Bronchial epithelial cell (primary cell): Measurements from ENCODE around the gene HRCT1. TPM values are rescaled to one million over a fixed set of nuclear protein-coding genes. Genes with fewer than 3 reads are reported as not detected.
"Not testable (repeated sequence)": the region's sequence is repeated elsewhere in the genome, so short reads cannot be mapped to it uniquely, and the experiment has no call there.

Source experiments
- DNase-seq: peaks from one replicate; pipeline ENCODE4 v3.0.0-alpha.2; 2010; ENCODE audit warnings: low read depth
- FAIRE-seq: peaks from 2 replicates; lab custom pipeline; 2011; peaks lifted over from hg19 to GRCh38; lab: Jason Lieb, UNC
- H3K27me3 ChIP-seq: 2 replicates; pipeline ENCODE4 v1.5.1; 2011; ENCODE audit warnings: low read length; ENCODE audit not compliant: control insufficient read depth, insufficient read depth
- H3K36me3 ChIP-seq: 2 replicates; pipeline ENCODE4 v1.5.1; 2011; ENCODE audit warnings: low read length; ENCODE audit not compliant: control insufficient read depth, insufficient read depth
- H3K4me3 ChIP-seq: 2 replicates; pipeline ENCODE4 v1.5.1; 2011; ENCODE audit warnings: mild to moderate bottlenecking, low read depth, low read length, control low read depth
- CTCF ChIP-seq: IDR thresholded peaks from 2 replicates; pipeline ENCODE4 v1.5.1; 2011; ENCODE audit warnings: mild to moderate bottlenecking, moderate library complexity, low read length, control low read depth, inconsistent platforms; ENCODE audit not compliant: insufficient read depth, severe bottlenecking
- total RNA-seq: library from RNA; depleted of rRNA; stranded (reverse); fragments of >200 nt; gene quantifications from 2 replicates; pipeline ENCODE4 v1.2.1, GENCODE V29; 2014

HRCT1 gene
- total RNA-seq, 1 donor from 2014 or later: 0.26 TPM

GRCh38 chr9:35896570-35896969 lies 9.4 kb upstream of the HRCT1 start:
- Histone ChIP-seq H3K27me3 (no peaks in the 10 kb centered on the region), H3K4me3 (no peak overlapping the region), H3K36me3 (no peaks in the 10 kb centered on the region)
- FAIRE-seq (no peak), DNase-seq (no peak)
- no peak for TF ChIP-seq CTCF

DNA sequence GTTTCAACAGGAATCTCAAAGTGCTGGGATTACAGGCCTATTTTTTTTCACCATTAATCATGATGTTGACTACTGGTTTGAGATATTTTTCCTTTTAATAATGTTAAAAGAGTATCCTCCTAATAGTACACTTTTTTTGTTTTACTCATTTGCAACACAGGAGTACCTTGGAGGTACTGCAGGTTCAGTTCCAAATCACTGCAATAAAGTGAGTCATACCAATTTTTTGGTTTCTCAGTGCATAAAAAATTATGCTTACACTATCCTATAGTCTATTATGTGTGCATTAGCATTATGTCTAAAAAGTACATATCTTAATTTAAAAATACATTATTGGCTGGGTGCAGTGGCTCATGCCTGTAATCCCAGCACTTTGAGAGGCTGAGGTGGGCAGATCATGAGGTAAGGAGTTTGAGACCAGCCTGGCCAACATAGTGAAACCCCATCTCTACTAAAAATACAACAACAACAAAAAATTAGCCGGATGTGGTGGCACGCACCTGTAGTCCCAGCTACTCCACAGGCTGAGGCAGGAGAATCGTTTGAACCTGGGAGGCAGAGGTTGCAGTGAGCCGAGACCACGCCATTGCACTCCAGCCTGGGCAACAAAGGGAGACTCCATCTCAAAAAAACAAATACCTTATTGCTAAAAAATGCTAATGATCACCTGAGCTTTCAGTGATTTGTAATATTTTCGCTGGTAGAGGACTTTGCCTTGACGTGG lies 8.5 kb upstream of the HRCT1 start:
- not testable (repeated sequence) for DNase-seq, FAIRE-seq, H3K27me3 ChIP-seq, H3K36me3 ChIP-seq, H3K4me3 ChIP-seq

DNA sequence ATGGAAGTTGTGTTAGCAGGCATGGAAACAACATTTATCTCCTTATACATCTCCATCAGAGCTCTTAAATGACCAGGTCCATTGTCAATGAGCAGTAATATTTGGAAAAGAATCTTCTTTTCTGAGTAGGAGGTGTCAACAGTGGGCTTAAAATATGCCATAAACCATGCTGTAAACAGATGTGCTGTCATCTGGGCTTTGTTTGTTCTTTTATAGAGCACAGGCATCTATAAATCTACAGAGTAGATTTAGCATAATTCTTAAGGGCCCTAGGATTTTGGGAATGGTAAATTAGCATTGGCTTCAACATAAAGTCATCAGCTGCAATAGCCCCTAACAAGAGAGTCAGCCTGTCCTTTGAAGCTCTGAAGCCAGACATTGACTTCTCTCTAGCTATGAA lies 7.7 kb upstream of the HRCT1 start:
- FAIRE-seq (no peak), DNase-seq (no peak)
- Histone ChIP-seq H3K4me3 (no peak overlapping the region), H3K27me3 (no peaks in the 10 kb centered on the region), H3K36me3 (no peaks in the 10 kb centered on the region)
- no peak for TF ChIP-seq CTCF

DNA sequence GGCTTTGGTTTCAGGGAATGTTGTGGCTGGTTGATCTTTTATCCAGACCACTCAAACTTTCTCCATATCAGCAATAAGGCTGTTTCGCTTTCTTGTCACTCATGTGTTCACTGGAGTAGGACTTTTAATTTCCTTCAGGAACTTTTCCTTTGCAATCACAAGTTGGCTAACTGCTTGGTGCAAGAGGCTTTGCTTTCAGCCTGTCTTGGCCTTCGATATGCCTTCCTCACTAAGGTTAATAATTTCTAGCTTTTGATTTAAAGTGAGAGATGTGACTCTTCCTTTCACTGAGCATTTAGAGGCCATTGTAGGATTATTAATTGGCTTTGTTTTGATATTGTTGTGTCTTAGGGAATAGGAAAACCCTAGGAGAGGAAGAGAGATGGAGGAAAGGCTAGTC lies 7.0 kb upstream of the HRCT1 start:
- TF ChIP-seq CTCF: no peak
- H3K4me3 ChIP-seq: no peak overlapping the region

GRCh38 chr9:35903049-35903448 lies 3.0 kb upstream of the HRCT1 start:
- peak; percentile 60 for TF ChIP-seq CTCF
- DNase-seq (peak; percentile 74), FAIRE-seq (peak; percentile 91)
- H3K27me3 ChIP-seq: no peaks in the 10 kb centered on the region
- H3K4me3 ChIP-seq: no peak overlapping the region
- no peaks in the 10 kb centered on the region for H3K36me3 ChIP-seq

More for the DNA sequence above, 7.0 kb upstream of the HRCT1 start:
- H3K36me3 ChIP-seq: no peaks in the 10 kb centered on the region
- DNase-seq (no peak), FAIRE-seq (no peak)
- H3K27me3 ChIP-seq: no peaks in the 10 kb centered on the region

DNA sequence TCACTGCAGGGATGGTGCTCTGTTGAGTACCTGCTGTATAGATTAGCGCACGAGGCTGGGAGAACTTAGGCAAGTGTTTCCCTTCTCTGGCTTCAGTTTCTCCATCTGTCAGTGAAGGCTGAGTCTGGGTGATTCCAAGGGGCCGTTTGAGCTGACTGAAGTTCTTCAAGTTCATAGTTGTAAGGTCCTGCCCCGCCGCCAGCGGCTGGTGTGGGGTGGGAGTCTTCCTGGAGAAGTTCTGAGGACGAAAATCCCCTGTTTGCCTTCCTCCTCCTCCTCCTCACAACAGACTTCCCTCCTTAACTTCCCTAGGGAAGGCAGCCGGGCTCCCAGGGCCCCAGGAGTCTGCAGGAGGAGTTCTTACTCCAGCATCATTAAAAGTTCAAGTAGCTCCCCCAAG lies 1.7 kb upstream of the HRCT1 start:
- FAIRE-seq: no peak
- Histone ChIP-seq H3K36me3 (no peaks in the 10 kb centered on the region), H3K27me3 (no peaks in the 10 kb centered on the region), H3K4me3 (no peak overlapping the region)
- TF ChIP-seq CTCF: no peak
- no peak for DNase-seq
